ENCODE results near the gene TMEM198. TPM values are rescaled to one million over a fixed set of nuclear protein-coding genes. Genes with fewer than 3 reads are reported as not detected.
A peak's percentile ranks its signal among the peaks of the same experiment; 100 is the strongest.

TMEM198 gene
- total and polyA plus RNA-seq, 9 of the 15 experiments (the other 6 are each of a cell fraction or from before 2014, with no cell fraction given): 0.03 to 3.8 (median 1.0) TPM

DNA sequence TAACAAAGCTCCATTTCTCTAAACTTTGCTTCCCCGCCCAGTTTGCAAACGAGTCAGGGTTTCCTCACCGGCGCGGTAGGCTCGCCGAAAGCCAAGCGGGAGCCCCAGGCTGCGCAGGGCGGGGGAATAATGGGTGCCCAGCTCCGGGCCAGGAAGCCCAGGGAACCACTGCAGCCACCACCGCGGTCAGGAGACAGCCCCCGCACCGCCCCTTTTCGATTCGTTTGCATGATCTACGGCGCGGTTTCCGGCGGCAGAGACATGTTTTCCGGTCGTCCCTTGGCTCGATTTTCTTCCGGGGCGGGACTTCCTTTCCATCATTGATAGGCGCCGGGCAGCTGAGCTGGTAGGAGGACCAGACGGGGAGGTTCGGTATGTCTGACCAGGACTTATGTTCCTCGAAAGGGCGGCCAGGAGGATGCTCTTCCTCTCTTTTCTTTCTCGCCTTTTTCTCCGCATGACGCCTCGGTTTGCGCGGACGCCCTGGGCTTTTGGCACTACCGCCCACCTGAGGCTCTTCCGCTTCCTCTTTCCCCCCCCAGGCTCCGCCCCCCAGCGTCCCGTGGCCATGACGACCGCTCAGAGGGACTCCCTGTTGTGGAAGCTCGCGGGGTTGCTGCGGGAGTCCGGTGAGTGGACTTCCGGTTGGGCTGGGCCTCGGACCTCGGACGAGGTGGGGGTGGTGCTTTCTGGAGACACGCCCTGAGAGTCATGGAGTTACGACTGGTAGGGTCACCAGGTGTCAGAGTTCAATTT, 53.9 kb downstream of the TMEM198 start, which contains the start of gene STK11IP (continued):
- TF ChIP-seq, protein P1, sequence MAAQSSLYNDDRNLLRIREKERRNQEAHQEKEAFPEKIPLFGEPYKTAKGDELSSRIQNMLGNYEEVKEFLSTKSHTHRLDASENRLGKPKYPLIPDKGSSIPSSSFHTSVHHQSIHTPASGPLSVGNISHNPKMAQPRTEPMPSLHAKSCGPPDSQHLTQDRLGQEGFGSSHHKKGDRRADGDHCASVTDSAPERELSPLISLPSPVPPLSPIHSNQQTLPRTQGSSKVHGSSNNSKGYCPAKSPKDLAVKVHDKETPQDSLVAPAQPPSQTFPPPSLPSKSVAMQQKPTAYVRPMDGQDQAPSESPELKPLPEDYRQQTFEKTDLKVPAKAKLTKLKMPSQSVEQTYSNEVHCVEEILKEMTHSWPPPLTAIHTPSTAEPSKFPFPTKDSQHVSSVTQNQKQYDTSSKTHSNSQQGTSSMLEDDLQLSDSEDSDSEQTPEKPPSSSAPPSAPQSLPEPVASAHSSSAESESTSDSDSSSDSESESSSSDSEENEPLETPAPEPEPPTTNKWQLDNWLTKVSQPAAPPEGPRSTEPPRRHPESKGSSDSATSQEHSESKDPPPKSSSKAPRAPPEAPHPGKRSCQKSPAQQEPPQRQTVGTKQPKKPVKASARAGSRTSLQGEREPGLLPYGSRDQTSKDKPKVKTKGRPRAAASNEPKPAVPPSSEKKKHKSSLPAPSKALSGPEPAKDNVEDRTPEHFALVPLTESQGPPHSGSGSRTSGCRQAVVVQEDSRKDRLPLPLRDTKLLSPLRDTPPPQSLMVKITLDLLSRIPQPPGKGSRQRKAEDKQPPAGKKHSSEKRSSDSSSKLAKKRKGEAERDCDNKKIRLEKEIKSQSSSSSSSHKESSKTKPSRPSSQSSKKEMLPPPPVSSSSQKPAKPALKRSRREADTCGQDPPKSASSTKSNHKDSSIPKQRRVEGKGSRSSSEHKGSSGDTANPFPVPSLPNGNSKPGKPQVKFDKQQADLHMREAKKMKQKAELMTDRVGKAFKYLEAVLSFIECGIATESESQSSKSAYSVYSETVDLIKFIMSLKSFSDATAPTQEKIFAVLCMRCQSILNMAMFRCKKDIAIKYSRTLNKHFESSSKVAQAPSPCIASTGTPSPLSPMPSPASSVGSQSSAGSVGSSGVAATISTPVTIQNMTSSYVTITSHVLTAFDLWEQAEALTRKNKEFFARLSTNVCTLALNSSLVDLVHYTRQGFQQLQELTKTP (IDR thresholded peaks at IDR 0.05; ENCODE audit: low read depth in 1 of 2, partially characterized antibody in 2 of 2): no peak
- TF ChIP-seq SUPT5H (IDR thresholded peaks at IDR 0.05): peak; percentile 85
- TF ChIP-seq TCF15 (CRISPR knock-in tag; IDR thresholded peaks at IDR 0.05): no peak
- no peak for TF ChIP-seq FOXA3 (CRISPR knock-in tag; conservative IDR thresholded peaks at IDR 0.05 in 1 of 2, IDR thresholded peaks at IDR 0.05 in 1 of 2)
- no peak for TF ChIP-seq THRB (CRISPR knock-in tag; conservative IDR thresholded peaks at IDR 0.05)
- TF ChIP-seq CXXC5 (CRISPR knock-in tag; IDR thresholded peaks at IDR 0.05): peak; percentile 53; the same call in 1 of the 2 replicates
- TF ChIP-seq ZFPM2 (CRISPR knock-in tag; IDR thresholded peaks at IDR 0.05): no peak
- TF ChIP-seq SETDB1 (IDR thresholded peaks at IDR 0.05; ENCODE audit: low read length): no peak
- no peak for TF ChIP-seq TRIM24 (IDR thresholded peaks at IDR 0.05)
- TF ChIP-seq TBL1XR1 (IDR thresholded peaks at IDR 0.05; ENCODE audit: low read length in 2 of 2): no peak
- no peak for TF ChIP-seq KLF10 (CRISPR knock-in tag; IDR thresholded peaks at IDR 0.05)
- peak in 1 of 2 experiments; percentile 93; a peak in 2 of 4 replicates for TF ChIP-seq CSDE1 (IDR thresholded peaks at IDR 0.05)
- no peak for TF ChIP-seq SAFB (IDR thresholded peaks at IDR 0.05; ENCODE audit: borderline replicate concordance, low read depth, low read length)
- no peak for TF ChIP-seq GTF2A2 (tag; IDR thresholded peaks at IDR 0.05)
- TF ChIP-seq MTF1 (CRISPR knock-in tag; IDR thresholded peaks at IDR 0.05; ENCODE audit: borderline replicate concordance): no peak
- TF ChIP-seq, protein P2, sequence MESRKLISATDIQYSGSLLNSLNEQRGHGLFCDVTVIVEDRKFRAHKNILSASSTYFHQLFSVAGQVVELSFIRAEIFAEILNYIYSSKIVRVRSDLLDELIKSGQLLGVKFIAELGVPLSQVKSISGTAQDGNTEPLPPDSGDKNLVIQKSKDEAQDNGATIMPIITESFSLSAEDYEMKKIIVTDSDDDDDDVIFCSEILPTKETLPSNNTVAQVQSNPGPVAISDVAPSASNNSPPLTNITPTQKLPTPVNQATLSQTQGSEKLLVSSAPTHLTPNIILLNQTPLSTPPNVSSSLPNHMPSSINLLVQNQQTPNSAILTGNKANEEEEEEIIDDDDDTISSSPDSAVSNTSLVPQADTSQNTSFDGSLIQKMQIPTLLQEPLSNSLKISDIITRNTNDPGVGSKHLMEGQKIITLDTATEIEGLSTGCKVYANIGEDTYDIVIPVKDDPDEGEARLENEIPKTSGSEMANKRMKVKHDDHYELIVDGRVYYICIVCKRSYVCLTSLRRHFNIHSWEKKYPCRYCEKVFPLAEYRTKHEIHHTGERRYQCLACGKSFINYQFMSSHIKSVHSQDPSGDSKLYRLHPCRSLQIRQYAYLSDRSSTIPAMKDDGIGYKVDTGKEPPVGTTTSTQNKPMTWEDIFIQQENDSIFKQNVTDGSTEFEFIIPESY (CRISPR knock-in tag; IDR thresholded peaks at IDR 0.05): no peak
- TF ChIP-seq ASH1L (IDR thresholded peaks at IDR 0.05; ENCODE audit: borderline replicate concordance, low read depth, partially characterized antibody): peak; percentile 67
- no peak for TF ChIP-seq ZNF133 (CRISPR knock-in tag; IDR thresholded peaks at IDR 0.05)
- TF ChIP-seq, protein P3, sequence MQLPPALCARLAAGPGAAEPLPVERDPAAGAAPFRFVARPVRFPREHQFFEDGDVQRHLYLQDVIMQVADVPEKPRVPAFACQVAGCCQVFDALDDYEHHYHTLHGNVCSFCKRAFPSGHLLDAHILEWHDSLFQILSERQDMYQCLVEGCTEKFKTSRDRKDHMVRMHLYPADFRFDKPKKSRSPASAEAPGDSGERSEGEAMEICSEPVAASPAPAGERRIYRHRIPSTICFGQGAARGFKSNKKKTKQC (CRISPR knock-in tag; IDR thresholded peaks at IDR 0.05): no peak

All from K562 (cell line).